Stimulated activated CD4-positive, alpha-beta T cell treated with anti-CD3 and anti-CD28 coated beads, Interleukin-12 subunit alpha, Interleukin-12 subunit beta, amount 100 ng/mL, for 48 hours (primary cell): ENCODE measurements around the gene TMEM62.
"Not testable (repeated sequence)": the region's sequence is repeated elsewhere in the genome, so short reads cannot be mapped to it uniquely, and the experiment has no call there.

ENCODE experiments used
- DNase-seq, 3 donors: peaks; one replicate each; pipeline ENCODE4 v3.0.0-alpha.2; 2020; ENCODE audit warnings: low read depth in 2 of 3, low spot score in 1 of 3

Gene TMEM62

GRCh38 chr15:43175656-43176309, 42.4 kb downstream of the TMEM62 start:
- not testable (repeated sequence) for DNase-seq

DNA sequence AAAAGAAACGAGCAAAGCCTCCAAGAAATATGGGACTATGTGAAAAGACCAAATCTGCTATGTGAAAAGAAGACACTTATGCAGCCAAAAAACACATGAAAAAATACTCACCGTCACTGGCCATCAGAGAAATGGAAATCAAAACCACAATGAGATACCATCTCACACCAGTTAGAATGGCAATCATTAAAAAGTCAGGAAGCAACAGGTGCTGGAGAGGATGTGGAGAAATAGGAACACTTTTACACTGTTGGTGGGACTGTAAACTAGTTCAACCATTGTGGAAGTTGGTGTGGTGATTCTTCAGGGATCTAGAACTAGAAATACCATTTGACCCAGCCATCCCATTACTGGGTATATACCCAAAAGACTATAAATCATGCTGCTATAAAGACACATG, 43.8 kb downstream of the TMEM62 start:
- DNase-seq: not testable (repeated sequence)

DNA sequence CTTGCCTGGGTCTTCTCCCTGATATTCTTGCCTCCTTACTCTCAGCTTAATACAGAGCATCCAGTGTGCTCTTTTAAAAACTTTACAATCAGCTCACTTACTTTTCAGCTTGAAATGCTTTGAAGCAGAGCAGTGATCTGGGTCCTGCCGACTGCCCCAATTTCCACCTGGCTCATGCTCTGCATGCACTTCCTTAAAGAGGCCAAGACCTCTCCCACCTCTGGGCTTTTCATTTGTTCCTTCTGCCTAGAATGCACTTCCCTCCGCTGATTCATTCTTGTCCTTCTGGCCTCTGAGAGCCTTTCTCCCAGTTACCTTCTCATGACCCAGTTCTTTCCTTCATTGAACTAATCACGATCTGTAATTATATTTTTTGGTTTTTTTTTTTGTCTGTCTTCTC, 49.9 kb downstream of the TMEM62 start:
- no peak for DNase-seq

DNA sequence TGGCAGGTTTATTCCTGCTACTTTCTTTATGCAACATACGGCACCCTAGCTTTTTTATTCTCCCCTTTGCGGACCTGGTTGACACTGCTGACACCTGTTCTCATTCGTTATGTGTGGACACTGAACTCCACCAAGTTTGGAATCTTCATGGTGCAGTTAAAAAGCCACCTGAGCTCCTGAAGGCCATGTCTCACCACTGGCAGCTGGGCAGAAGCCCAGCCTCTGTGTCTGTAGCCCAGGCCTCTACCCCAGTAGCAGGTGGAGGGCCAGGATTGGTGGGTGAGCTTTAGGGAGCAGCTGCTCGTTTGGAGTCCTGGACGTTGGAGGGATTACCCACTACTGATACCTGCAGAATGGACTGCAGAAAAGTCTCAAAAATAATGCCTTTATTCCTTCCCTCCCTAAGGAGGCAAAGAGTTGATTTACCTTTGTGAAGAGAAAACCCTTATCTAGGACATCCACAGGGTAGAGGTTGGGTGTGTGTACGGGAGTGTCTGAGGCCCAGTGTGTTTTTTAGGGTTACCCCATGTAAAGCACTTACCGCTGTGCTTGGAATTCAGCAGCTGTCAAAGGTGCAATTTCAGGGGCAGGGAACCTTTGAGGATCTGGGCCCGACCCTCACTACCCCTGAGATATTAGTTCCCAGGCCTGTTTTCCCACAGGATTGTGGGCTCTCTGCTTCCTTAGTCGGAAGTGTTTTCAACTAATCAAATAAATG, 51.2 kb downstream of the TMEM62 start:
- DNase-seq: no peak

GRCh38 chr15:43185157-43186002, 52.0 kb downstream of the TMEM62 start, which contains the start of gene CCNDBP1:
TSS of gene CCNDBP1 (plus strand) at chr15:43185403. CDS start at chr15:43185499, 96 bp downstream.
- peak; percentile 84 to 92 (median 88) for DNase-seq

DNA sequence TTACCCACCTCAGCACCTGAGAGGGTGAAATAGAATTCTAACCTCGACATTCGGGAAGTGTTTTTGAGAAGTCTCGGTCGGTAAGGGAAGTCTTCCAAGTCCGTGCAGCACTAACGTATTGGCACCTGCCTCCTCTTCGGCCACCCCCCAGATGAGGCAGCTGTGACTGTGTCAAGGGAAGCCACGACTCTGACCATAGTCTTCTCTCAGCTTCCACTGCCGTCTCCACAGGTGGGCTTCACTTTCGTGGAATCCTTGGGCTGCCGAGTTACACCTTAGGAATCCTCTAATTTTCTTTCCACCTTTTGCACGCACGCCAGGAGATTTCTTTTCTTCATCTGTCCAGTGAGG, 52.6 kb downstream of the TMEM62 start:
- peak in 1 of 3 donors; percentile 6 for DNase-seq

DNA sequence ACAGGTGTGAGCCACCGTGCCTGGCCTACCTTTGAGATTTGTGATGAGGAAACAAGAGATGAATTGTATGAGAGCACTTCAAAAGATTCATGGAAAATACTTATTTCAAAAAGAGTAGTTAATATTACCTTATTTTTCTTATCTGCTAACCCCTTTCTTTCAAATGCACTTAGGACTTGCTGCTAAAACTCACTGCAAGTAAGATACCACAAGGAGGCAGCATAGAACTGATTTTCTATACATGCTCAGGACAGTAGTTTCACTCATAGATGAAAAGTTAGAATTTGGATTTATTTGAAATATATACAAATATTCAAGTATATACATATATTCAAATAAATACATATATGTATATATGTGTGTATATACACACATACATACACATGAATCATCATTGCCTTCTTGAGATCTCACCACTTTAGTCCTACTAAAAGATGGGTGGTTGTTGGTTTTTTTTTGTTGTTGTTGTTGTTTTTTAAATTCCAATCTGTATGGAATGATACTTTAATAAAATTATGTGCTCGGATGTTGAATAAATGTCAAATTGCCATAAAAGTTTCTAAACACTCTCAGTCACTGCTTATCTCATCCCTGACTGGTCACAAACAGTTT, 54.3 kb downstream of the TMEM62 start:
- no peak for DNase-seq

- DNase-seq: no peak
Observed at GRCh38 chr15:43189296-43189695, 55.9 kb downstream of the TMEM62 start.

- no peak for DNase-seq
Observed at GRCh38 chr15:43190178-43190577, 56.8 kb downstream of the TMEM62 start.

- DNase-seq: no peak
Observed at GRCh38 chr15:43193710-43194109, 60.3 kb downstream of the TMEM62 start.

DNA sequence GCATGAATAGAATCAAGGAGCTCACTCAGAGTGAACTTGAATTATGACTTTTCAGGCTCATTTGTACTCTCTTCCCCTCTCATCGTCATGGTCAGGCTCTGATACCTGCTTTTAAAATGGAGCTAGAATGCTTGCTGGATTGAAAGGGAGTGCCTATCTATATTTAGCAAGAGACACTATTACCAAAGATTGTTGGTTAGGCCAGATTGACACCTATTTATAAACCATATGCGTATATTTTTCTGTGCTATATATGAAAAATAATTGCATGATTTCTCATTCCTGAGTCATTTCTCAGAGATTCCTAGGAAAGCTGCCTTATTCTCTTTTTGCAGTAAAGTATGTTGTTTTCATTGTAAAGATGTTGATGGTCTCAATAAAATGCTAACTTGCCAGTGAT, 61.4 kb downstream of the TMEM62 start:
- no peak for DNase-seq

DNA sequence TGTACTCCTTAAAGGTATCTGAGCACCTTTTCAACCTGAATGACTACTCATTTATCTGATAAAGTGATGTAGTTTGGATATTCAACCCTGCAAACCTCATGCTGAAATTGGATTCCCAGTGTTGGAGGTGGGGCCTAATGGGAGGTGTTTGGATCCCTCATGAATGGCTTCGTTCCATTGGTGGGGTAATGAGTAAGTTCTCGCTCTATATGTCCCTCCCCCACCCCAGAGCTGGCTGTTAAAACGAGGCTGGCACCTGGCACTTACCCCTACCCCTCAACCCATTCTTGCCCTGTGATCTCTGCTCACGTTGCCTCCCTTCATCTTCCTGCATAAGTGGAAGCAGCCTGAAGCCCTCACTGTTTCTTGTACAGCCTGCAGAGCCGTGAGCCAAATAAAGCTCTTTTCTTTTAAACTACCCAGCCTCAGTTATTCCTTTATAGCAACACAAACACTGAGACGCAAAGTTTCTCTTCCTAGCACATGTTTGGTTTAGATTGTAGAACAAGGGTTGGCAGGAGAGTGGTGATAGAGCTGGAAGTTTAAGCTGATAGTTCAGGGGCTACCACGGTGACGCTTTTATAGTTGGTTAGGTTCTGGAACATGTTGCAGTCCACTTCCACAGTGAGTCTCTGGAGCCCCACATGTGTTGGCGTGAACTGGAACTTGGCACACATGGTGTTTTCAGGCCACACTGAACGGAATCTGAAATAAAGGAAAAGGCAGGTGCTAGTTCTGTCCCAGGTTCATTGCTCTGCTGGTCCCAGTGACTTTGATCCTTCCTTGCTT, 63.6 kb downstream of the TMEM62 start:
- no peak for DNase-seq

DNA sequence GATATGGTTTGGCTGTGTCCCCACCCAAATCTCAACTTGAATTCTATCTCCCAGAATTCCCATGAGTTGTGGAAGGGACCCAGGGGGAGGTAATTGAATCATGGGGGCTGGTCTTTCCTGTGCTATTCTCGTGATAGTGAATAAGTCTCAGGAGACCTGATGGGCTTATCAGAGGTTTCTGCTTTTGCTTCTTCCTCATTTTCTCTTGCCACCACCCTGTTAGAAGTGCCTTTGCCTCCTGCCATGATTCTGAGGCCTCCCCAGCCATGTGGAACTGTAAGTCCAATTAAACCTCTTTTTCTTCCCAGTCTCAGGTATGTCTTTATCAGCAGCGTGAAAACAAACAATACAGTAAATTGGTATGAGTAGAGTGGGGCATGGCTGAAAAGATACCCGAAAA, 64.4 kb downstream of the TMEM62 start:
- not testable (repeated sequence) for DNase-seq

GRCh38 chr15:43198556-43198955, 65.2 kb downstream of the TMEM62 start:
- not testable (repeated sequence) for DNase-seq

GRCh38 chr15:43198992-43199391, 65.6 kb downstream of the TMEM62 start:
- DNase-seq: no peak

DNA sequence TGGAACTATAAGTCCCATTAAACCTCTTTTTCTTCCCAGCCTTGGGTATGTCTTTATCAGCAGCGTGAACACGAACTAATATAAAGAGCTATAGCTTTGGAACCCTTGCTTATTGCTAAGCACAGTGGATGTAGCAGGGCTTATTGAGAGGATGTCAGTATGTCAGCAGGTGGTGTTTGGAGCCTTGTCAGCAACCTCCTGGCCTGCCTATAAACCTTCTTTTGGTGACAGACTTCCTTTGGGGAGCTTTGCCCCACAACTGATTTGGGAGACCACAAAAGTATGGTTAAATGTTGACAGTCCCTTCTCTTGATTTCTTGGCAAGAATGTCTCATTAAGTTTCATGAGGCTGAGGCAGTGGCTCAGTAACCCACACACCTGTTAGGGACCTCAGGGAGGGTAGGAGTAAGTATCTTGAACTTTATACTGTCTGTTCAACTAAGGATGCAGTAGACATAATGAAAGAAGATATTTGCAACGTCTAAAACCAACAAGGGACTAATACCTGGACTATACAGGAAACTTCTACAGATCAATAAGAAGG, 66.6 kb downstream of the TMEM62 start:
- DNase-seq: no peak

DNA sequence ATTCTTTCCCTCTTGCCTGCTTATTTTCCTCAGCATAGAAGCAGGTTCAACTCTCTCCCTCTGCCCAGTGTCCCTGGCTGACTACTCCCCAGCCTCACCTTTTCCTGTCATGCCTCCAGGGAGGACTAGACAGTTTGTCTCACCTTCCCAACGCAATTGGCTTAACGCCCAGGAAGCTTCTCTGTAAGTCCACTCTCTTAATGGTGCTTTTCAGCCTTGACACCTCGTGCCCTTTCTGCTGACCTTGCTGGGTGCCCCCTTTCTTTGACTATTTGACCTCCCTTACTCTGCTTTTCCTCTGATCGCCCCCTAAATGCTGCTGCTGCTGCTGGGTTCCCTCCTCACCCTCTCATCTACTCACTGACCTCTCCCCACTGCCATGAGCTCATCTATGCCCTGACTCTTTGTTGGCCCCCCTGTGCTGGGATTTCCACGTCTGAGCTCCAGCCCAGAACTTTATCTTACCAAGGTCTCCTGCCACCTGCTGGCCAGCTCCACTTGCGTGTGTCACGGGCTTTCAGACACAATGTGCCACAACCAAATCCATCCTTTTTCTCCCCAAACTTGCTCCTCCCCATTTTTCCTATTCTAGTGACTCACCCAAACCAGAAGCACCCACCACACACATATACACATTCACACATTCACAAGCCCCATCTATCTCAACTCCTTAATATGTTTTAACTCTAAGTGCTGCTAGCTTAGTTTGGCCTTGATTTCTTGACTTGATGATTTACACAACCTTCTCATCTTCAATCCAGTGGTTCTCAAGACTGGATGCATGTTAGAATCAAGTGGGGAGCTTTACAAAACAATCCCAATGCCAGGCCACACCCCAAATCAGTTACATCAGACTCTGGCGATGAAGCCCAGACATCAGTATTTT, 70.9 kb downstream of the TMEM62 start:
- DNase-seq: peak in 2 of 3 donors; percentile 26 to 35

DNA sequence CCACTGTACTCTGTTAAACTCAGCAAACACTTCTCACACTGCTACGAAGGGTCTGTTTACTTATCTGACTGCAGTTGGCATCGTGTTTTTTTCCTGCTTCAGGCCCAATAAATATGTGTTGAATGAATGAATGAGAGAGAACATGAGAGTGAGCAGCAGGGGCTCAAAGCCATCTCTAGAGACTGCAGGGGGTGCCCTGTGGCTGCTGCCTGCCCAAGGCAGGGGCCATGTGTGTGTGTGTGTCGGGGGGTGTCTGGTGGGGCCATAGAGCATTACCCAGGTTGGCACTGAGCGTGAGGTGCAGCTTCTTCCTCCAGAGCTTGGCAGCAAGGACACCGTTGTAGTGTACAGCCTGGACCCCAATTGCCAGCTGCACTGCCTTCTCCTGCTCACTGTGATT, 72.7 kb downstream of the TMEM62 start:
- no peak for DNase-seq

- DNase-seq: no peak
Observed at GRCh38 chr15:43207024-43207423, 73.6 kb downstream of the TMEM62 start.
